ENCODE measurements around the gene ZNF689.

ZNF689 gene

DNA sequence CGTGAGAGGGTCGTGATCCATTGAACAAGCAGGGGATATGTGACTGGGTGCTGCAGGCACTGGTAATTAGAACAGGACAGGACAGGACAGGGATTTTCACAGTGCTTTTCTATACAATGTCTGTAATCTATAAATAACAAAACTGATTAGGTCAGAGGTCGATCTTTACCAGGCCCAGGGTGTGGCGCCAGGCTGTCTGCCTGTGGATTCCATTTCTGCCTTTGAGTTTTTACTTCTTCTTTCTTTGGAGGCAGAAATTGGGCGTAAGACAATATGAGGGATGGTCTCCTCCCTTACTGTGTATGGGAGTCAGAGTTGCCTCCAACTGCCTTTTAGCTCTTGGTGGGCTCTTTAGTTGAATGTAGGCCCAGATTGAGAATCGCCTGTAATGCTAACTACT is 50.5 kb downstream of the ZNF689 start:
- DNase-seq: no peak

DNA sequence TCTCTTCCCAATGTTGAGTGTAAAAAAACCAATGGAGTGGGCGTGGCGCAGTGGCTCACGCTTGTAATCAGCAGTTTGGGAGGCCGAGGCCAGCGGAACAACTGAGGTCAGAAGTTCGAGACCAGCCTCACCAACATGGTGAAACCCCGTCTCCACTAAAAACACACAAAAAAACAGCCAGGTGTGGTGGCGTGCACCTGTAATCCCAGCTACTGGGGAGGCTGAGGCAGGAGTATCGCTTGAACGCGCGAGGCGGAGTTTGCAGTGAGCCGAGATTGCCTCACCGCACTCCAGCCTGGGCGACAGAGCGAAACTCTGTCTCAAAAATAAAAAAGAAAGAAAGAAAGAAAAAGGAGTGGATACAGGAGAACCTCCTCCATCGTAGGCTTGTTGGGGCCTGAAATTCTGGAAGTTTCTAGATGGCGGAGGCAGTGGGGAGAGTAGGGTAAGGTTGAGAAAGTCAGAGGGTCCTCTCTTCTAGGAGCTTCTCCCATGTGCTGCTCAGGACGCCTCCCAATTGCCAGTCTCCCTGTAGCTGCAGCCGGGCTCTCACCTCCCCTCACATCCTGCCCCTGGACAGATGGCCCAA is 51.3 kb downstream of the ZNF689 start:
- DNase-seq: no peak

GRCh38 chr16:30557957-30558788 is 52.0 kb downstream of the ZNF689 start, which contains the start of gene ZNF764:
Gene ZNF764 (minus strand): TSS chr16:30558374. CDS start chr16:30558182, 192 bp downstream.
- peak; percentile 95 for DNase-seq

DNA sequence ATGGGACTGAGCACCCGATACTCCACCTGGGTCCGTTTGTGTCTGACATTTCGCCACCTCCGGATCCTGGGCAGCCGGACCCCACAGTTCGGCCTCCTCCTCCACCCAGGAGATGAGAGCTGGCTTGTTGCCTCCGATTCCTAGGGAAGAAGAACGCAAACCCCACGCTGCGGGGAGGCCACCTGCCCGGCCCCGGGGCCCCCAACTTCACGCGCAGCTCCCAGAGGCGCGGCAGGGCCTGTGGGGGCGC is 52.6 kb downstream of the ZNF689 start:
- DNase-seq: no peak

DNA sequence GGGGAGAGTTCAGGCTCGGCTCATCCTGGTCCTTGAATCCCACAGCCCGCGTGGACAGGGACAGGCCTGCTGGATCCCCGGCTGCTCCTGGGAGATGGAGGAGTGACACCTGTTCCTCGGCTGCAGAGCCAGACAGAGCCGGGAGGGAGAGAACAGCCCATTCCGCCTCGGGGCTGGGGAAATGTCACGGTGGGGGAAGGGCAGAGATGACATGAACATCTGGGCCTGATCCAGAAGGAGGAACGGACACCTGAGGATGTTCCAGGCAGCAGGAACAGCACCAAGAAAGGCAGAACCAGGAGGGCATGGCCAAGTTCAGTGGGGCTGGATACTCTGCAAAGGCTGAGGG is 54.1 kb downstream of the ZNF689 start:
- no peak for DNase-seq

DNA sequence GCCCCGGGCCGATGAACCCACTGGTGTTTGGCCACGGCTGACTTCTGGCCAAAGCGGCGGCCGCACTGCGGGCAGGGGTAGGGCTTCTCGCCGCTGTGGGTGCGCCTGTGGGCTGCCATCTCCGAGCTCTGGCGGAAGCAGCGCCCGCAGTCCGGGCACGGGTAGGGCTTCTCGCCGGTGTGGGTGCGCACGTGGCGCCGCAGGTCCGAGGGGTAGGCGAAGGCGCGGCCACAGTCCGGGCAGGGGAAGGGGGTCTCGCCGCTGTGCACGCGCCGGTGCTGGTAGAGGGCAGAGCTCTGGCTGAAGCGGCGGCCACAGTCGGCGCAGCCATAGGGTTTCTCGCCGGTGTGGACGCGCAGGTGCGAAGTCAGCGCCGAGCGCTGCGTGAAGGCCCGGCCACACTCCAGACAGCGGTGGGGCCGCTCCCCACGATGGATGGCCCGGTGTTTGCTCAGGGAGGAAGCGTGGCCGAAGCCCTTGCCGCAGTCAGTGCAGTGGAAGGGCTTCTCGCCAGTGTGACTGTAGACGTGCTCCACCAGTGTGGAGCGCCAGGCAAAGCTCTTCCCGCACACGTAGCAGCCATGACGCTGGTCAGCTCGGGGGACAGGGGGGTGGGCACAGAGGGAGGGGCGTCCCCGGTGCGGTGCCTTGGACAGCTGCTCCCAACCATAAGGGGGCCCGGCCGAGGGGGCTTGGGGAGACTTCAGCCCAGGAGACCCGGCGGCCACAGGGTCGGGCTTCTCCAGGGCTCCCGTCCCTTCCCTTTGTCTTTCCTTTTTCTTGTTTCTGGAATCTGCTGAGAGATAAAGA is 54.7 kb downstream of the ZNF689 start:
- no peak for DNase-seq

- no peak for DNase-seq
These were observed 55.5 kb downstream of the ZNF689 start for GRCh38 chr16:30554557-30555314.

GRCh38 chr16:30553393-30553899 is 56.7 kb downstream of the ZNF689 start:
- DNase-seq: no peak

GRCh38 chr16:30552956-30553355 is 57.2 kb downstream of the ZNF689 start:
- DNase-seq: no peak

All from activated CD8-positive, alpha-beta memory T cell treated with anti-CD3 and anti-CD28 coated beads, Interleukin-2, amount 50 U/mL, for 4 hours (primary cell).